ENCODE data around the gene COL15A1. TPM values are rescaled to one million over a fixed set of nuclear protein-coding genes. Genes with fewer than 3 reads are reported as not detected.

The COL15A1 gene
- total RNA-seq, 1 donor from 2014 or later: 8.0 TPM

GRCh38 chr9:99055384-99055783, 111.7 kb downstream of the COL15A1 start:
- no peak overlapping the region for H3K27ac ChIP-seq
- no peaks in the 10 kb centered on the region for H3K36me3 ChIP-seq
- no peak overlapping the region for H3K4me3 ChIP-seq
- no peak for TF ChIP-seq CTCF (IDR thresholded peaks at IDR 0.05)
- DNase-seq (no peak), ATAC-seq (no peak)
- no peaks in the 10 kb centered on the region for H3K27me3 ChIP-seq (ENCODE audit: low read depth)
- intact Hi-C loops (cut with DNase I): no loop called here
- H3K9me3 ChIP-seq: no peaks in the 10 kb centered on the region
- H3K4me1 ChIP-seq: peaks cover 36% of the 10 kb centered on the region

- DNase-seq: no peak
- intact Hi-C loops (cut with DNase I): no loop called here
- no peak for ATAC-seq
- Histone ChIP-seq H3K4me1 (peaks cover 40% of the 10 kb centered on the region), H3K27ac (no peak overlapping the region), H3K36me3 (no peaks in the 10 kb centered on the region), H3K4me3 (no peak overlapping the region), H3K27me3 (ENCODE audit: low read depth) (no peaks in the 10 kb centered on the region), H3K9me3 (no peaks in the 10 kb centered on the region)
- TF ChIP-seq CTCF (IDR thresholded peaks at IDR 0.05): no peak
Observed at GRCh38 chr9:99056186-99056585, 112.5 kb downstream of the COL15A1 start.

GRCh38 chr9:99056886-99057664, 113.4 kb downstream of the COL15A1 start:
- ATAC-seq: peak in 1 of 2 donors; percentile 30
- Histone ChIP-seq H3K36me3 (no peaks in the 10 kb centered on the region), H3K9me3 (no peaks in the 10 kb centered on the region), H3K4me1 (peaks cover 40% of the 10 kb centered on the region), H3K27ac (peak overlapping the region; percentile 69), H3K27me3 (ENCODE audit: low read depth) (no peaks in the 10 kb centered on the region), H3K4me3 (no peak overlapping the region)
- no peak for DNase-seq
- intact Hi-C loops (cut with DNase I): no loop called here
- TF ChIP-seq CTCF (IDR thresholded peaks at IDR 0.05): no peak

GRCh38 chr9:99057665-99058625, 114.2 kb downstream of the COL15A1 start:
- H3K9me3 ChIP-seq: no peaks in the 10 kb centered on the region
- no peak overlapping the region for H3K4me3 ChIP-seq
- ATAC-seq (peak; percentile 66 to 72), DNase-seq (no peak)
- intact Hi-C loops (cut with DNase I): no loop called here
- TF ChIP-seq CTCF (IDR thresholded peaks at IDR 0.05): no peak
- H3K36me3 ChIP-seq: no peaks in the 10 kb centered on the region
- H3K27ac ChIP-seq: peak overlapping the region; percentile 69
- H3K4me1 ChIP-seq: peaks cover 40% of the 10 kb centered on the region
- H3K27me3 ChIP-seq (ENCODE audit: low read depth): no peaks in the 10 kb centered on the region

GRCh38 chr9:99058964-99059921, 115.5 kb downstream of the COL15A1 start:
- no peak for TF ChIP-seq CTCF (IDR thresholded peaks at IDR 0.05)
- H3K27ac ChIP-seq: peak overlapping the region; percentile 69
- H3K9me3 ChIP-seq: no peaks in the 10 kb centered on the region
- no peak overlapping the region for H3K4me3 ChIP-seq
- no peaks in the 10 kb centered on the region for H3K27me3 ChIP-seq (ENCODE audit: low read depth)
- no peaks in the 10 kb centered on the region for H3K36me3 ChIP-seq
- peaks cover 40% of the 10 kb centered on the region for H3K4me1 ChIP-seq
- intact Hi-C loops (cut with DNase I): no loop called here
- DNase-seq: peak; percentile 68
- ATAC-seq: peak; percentile 87 to 94

Data from lower lobe of right lung (tissue), 2 donors.